Endothelial cell of umbilical vein (primary cell): ENCODE data around the gene ANGEL2. TPM values are rescaled to one million over a fixed set of nuclear protein-coding genes. Genes with fewer than 3 reads are reported as not detected.

Experiments used
- BruUV-seq: library from RNA; stranded (reverse); fragments of 400-500 nt; replicated peaks from 2 replicates; lab custom pipeline; 2021; lab: Mats Ljungman, UMichigan
- CTCF ChIA-PET: fragments of 300-600, 350-600 bp; sonication (Branson Sonifier 250); formaldehyde crosslinking; loops from one replicate; lab custom pipeline; 2021; ENCODE audit warnings: antibody characterized with exemption, inconsistent platforms; lab: Charles Lee
- POLR2A ChIA-PET: fragments of 300-600, 350-600 bp; sonication (Branson Sonifier 250); formaldehyde crosslinking; loops from one replicate; lab custom pipeline; 2021; ENCODE audit warnings: antibody characterized with exemption, inconsistent platforms; lab: Charles Lee
- DNase-seq: peaks from one replicate; pipeline ENCODE4 v3.0.0-alpha.2; 2011; ENCODE audit warnings: low read depth, low spot score
- FAIRE-seq: peaks from 2 replicates; lab custom pipeline; 2011; peaks lifted over from hg19 to GRCh38; lab: Jason Lieb, UNC
- H2AFZ ChIP-seq: 2 replicates; pipeline ENCODE4 v1.6.0; 2012; ENCODE audit warnings: low read depth, low read length, control low read depth, inconsistent platforms
- H3K27ac ChIP-seq: 2 replicates; pipeline ENCODE4 v1.5.1; 2011; ENCODE audit warnings: low read depth, mild to moderate bottlenecking, control low read depth, low read length, moderate library complexity; ENCODE audit not compliant: insufficient read depth
- H3K27me3 ChIP-seq, 2 experiments: 2 replicates each; pipeline versions ENCODE4 v1.6.0 to v1.6.1; 2011; ENCODE audit warnings: low read length in 2 of 2, mixed read lengths in 1 of 2; ENCODE audit not compliant: control insufficient read depth in 2 of 2, insufficient read depth in 2 of 2
- H3K36me3 ChIP-seq, 2 experiments: 2 replicates in 1 of 2; 3 replicates in 1 of 2; pipeline ENCODE4 v1.5.1; 2011; ENCODE audit warnings: low read length in 2 of 2, mild to moderate bottlenecking in 1 of 2, moderate library complexity in 1 of 2; ENCODE audit not compliant: control insufficient read depth in 2 of 2, insufficient read depth in 2 of 2; ENCODE audit errors: extremely low read depth in 1 of 2
- H3K4me1 ChIP-seq: 3 replicates; pipeline ENCODE4 v1.5.1; 2011; ENCODE audit warnings: mild to moderate bottlenecking, low read length; ENCODE audit not compliant: control insufficient read depth, insufficient read depth; ENCODE audit errors: extremely low read depth
- H3K4me2 ChIP-seq: 2 replicates; pipeline ENCODE4 v1.6.1; 2011; ENCODE audit warnings: low read length, control low read depth, mixed read lengths; ENCODE audit not compliant: insufficient read depth
- H3K4me3 ChIP-seq, 3 experiments: fragments of 200-600 bp in 1 of 3; sonication (generic), shearing (Covaris generic) in 1 of 3; replicated peaks in 1 of 3; 2 replicates each; pipeline ENCODE4 v1.5.1; 2011 to 2016; ENCODE audit warnings: control low read depth in 3 of 3, low read length in 3 of 3, mild to moderate bottlenecking in 2 of 3, inconsistent platforms in 1 of 3, low read depth in 1 of 3, moderate library complexity in 1 of 3; ENCODE audit not compliant: insufficient read depth in 1 of 3
- H3K79me2 ChIP-seq: 2 replicates; pipeline ENCODE4 v1.6.0; 2012; ENCODE audit warnings: low read length, inconsistent platforms; ENCODE audit not compliant: control insufficient read depth, insufficient read depth
- H3K9ac ChIP-seq: replicated peaks from 2 replicates; pipeline ENCODE3; 2011; ENCODE audit warnings: low read length, control low read depth; ENCODE audit not compliant: insufficient read depth; ENCODE audit errors: extremely low read depth
- H3K9me1 ChIP-seq: replicated peaks from 3 replicates; pipeline ENCODE4 v1.6.0; 2011; ENCODE audit warnings: mild to moderate bottlenecking, low read length; ENCODE audit not compliant: control insufficient read depth, insufficient read depth; ENCODE audit errors: extremely low read depth
- H3K9me3 ChIP-seq: replicated peaks from 2 replicates; pipeline ENCODE4 v1.5.1; 2012; ENCODE audit warnings: low read length, inconsistent platforms; ENCODE audit not compliant: control insufficient read depth, insufficient read depth
- H4K20me1 ChIP-seq: replicated peaks from 2 replicates; pipeline ENCODE3; 2011; ENCODE audit warnings: mild to moderate bottlenecking, low read length; ENCODE audit not compliant: control insufficient read depth, insufficient read depth; ENCODE audit errors: extremely low read depth
- EZH2 ChIP-seq: IDR thresholded peaks from 2 replicates; pipeline ENCODE4 v1.6.1; 2012; ENCODE audit warnings: borderline replicate concordance, low read depth, mild to moderate bottlenecking, moderate library complexity, low read length, inconsistent platforms; ENCODE audit not compliant: severe bottlenecking
- FOS ChIP-seq: IDR thresholded peaks from 2 replicates; pipeline ENCODE4 v1.6.1; 2011; ENCODE audit warnings: mild to moderate bottlenecking, low read length, moderate library complexity, borderline replicate concordance; ENCODE audit not compliant: insufficient read depth
- GATA2 ChIP-seq: IDR thresholded peaks from 2 replicates; pipeline ENCODE4 v1.7.0; 2011; ENCODE audit warnings: low read depth, mild to moderate bottlenecking, moderate library complexity, mixed read lengths, low read length; ENCODE audit not compliant: insufficient read length, insufficient read depth
- JUN ChIP-seq: IDR thresholded peaks from 2 replicates; pipeline ENCODE4 v1.6.1; 2011; ENCODE audit warnings: borderline replicate concordance, low read depth; ENCODE audit not compliant: insufficient read length, insufficient read depth
- MYC ChIP-seq: IDR thresholded peaks from one replicate; pipeline ENCODE4 v1.6.1; 2011; ENCODE audit warnings: mild to moderate bottlenecking, low read depth, low read length
- POLR2A ChIP-seq: IDR thresholded peaks from 2 replicates; pipeline ENCODE4 v1.6.1; 2012; ENCODE audit warnings: low read depth, mild to moderate bottlenecking, control low read depth, low read length
- POLR2AphosphoS5 ChIP-seq: IDR thresholded peaks from 2 replicates; pipeline ENCODE4 v1.6.1; 2012; ENCODE audit warnings: low read depth, mild to moderate bottlenecking, control low read depth, low read length, moderate library complexity; ENCODE audit not compliant: insufficient read depth
- dilution Hi-C: fragments of 300-500 bp; cut with MboI; formaldehyde crosslinking; loops from one replicate; pipeline ENCODE4 v1.15.0; 2019; ENCODE audit warnings: low sequenced_read_pairs; ENCODE audit not compliant: extremely low pct_ligation_motif_present
- intact Hi-C: fragments of 100-400 bp; cut with micrococcal nuclease; formaldehyde crosslinking; loops from one replicate; pipeline ENCODE4 v1.10.0; 2022
- polyA plus RNA-seq, 4 experiments: library from polyadenylated mRNA; depleted of rRNA in 3 of 4; stranded (reverse) in 3 of 4; unstranded in 1 of 4; fragments of >200 nt; gene quantifications; 2 replicates each; pipeline versions ENCODE4 v1.2.1 to v1.2.3, GENCODE V29; 2011 to 2012; ENCODE audit warnings: missing spikeins in 1 of 4
- total RNA-seq: library from RNA; stranded (reverse); gene quantifications from 2 replicates; pipeline ENCODE4 v1.2.3, GENCODE V29; 2021
- TF ChIP-seq, protein P1 (sequence below): IDR thresholded peaks from 2 replicates; pipeline ENCODE4 v1.6.1; 2011; ENCODE audit not compliant: insufficient read depth, insufficient read length
- TF ChIP-seq, protein P2 (sequence below), 2 donors: IDR thresholded peaks; 1 replicate in 1 of 2; 2 replicates in 1 of 2; pipeline ENCODE4 v1.5.1; 2011; ENCODE audit warnings: low read length in 2 of 2, mild to moderate bottlenecking in 2 of 2, moderate library complexity in 2 of 2, control low read depth in 1 of 2, inconsistent platforms in 1 of 2, low read depth in 1 of 2; ENCODE audit not compliant: insufficient read depth in 1 of 2; ENCODE audit errors: extremely low read depth in 1 of 2

The ANGEL2 gene
- total and polyA plus RNA-seq, 2 donors (not counting 3 experiments of a cell fraction or from before 2014, with no cell fraction given), result 11.9 to 39.1 TPM

DNA sequence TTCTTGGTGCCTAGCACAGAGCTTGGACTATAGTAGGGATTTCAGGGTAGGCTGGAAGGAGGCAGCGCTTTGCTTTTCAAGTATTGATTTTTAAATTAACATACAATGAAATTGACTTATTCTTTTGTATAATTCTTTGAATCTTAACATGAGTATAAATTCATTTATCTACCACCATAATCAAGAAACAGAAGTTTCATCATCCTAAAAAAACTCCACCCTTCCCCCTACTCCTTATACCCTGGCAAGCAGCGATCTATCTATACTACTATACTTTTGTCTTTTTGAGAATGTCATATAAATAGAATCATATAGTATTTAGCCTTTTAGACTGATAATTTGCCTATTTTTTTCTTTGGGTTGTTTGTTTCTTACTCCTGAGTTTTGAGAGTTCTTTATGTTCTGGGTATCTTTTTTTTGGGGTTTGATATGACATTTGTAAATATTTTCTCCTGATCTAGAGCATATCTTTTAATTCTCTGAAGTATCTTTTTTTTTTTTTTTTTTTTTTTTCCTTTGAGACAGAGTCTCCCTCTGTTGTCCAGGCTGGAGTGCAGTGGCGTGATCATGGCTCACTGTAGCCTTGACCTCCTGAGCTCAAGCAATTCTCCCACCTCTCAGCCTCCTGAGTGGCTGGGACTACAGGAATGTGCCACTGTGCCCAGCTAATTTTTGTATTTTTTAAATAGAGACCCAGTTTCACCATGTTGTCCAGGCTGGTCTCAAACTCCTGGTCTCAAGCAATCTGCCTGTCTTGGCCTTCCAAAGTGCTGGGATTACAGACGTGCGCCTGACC is 41.8 kb upstream of the ANGEL2 start:
- Histone ChIP-seq H2AFZ (no peak overlapping the region), H3K4me2 (no peak overlapping the region), H3K9me1 (no peaks in the 10 kb centered on the region), H3K4me1 (no peaks in the 10 kb centered on the region), H3K79me2 (peaks cover 23% of the 10 kb centered on the region), H3K27ac (no peak overlapping the region), H3K4me3 (no peak overlapping the region), H3K36me3 (no peaks in the 10 kb centered on the region), H3K27me3 (no peaks in the 10 kb centered on the region), H4K20me1 (no peaks in the 10 kb centered on the region), H3K9ac (no peak overlapping the region), H3K9me3 (no peaks in the 10 kb centered on the region)
- intact Hi-C loops, result no loop called here
- BruUV-seq, result no TSS peak
- ChIA-PET POLR2A (no interaction called here), CTCF (interaction anchor here (1.3 kb wide), 1 partner anchor 60 kb away, joined by 3 read pairs; no protein-coding TSS in a partner anchor)
- dilution Hi-C loops, result no loop called here
- no peak for TF ChIP-seq EZH2
- no peak for TF ChIP-seq POLR2A
- no peak for TF ChIP-seq POLR2AphosphoS5
- TF ChIP-seq, protein P1, sequence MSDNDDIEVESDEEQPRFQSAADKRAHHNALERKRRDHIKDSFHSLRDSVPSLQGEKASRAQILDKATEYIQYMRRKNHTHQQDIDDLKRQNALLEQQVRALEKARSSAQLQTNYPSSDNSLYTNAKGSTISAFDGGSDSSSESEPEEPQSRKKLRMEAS, result no peak
- TF ChIP-seq, protein P2, sequence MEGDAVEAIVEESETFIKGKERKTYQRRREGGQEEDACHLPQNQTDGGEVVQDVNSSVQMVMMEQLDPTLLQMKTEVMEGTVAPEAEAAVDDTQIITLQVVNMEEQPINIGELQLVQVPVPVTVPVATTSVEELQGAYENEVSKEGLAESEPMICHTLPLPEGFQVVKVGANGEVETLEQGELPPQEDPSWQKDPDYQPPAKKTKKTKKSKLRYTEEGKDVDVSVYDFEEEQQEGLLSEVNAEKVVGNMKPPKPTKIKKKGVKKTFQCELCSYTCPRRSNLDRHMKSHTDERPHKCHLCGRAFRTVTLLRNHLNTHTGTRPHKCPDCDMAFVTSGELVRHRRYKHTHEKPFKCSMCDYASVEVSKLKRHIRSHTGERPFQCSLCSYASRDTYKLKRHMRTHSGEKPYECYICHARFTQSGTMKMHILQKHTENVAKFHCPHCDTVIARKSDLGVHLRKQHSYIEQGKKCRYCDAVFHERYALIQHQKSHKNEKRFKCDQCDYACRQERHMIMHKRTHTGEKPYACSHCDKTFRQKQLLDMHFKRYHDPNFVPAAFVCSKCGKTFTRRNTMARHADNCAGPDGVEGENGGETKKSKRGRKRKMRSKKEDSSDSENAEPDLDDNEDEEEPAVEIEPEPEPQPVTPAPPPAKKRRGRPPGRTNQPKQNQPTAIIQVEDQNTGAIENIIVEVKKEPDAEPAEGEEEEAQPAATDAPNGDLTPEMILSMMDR (IDR thresholded peaks at IDR 0.05; ENCODE audit: extremely low read depth in 1 of 2, insufficient read depth in 1 of 2, low read depth in 1 of 2, low read length in 2 of 2), result no peak
- no peak for TF ChIP-seq MYC
- TF ChIP-seq JUN, result no peak
- TF ChIP-seq GATA2, result no peak
- TF ChIP-seq FOS, result no peak
- DNase-seq (no peak), FAIRE-seq (no peak)
